Keratinocyte (primary cell): ENCODE measurements around the gene PDE10A. TPM values are rescaled to one million over a fixed set of nuclear protein-coding genes. Genes with fewer than 3 reads are reported as not detected.

Source experiments
- DNase-seq: peaks from one replicate; pipeline ENCODE4 v3.0.0-alpha.2; 2011; ENCODE audit warnings: low read depth, missing footprints, low spot score
- FAIRE-seq: peaks from 2 replicates; lab custom pipeline; 2011; peaks lifted over from hg19 to GRCh38; lab: Jason Lieb, UNC
- H2AFZ ChIP-seq: 2 replicates; pipeline ENCODE4 v1.6.0; 2012; ENCODE audit warnings: low read length, control low read depth, inconsistent platforms; ENCODE audit not compliant: control insufficient read depth
- H3K27ac ChIP-seq: 2 replicates; pipeline ENCODE4 v1.5.1; 2011; ENCODE audit warnings: low read length; ENCODE audit not compliant: control insufficient read depth, insufficient read depth
- H3K27me3 ChIP-seq: 3 replicates; pipeline ENCODE4 v1.6.0; 2011; ENCODE audit warnings: low read length; ENCODE audit not compliant: control insufficient read depth, insufficient read depth; ENCODE audit errors: extremely low read depth
- H3K36me3 ChIP-seq, 2 experiments: 2 replicates in 1 of 2; 3 replicates in 1 of 2; pipeline ENCODE4 v1.5.1; 2011; ENCODE audit warnings: low read length in 2 of 2, mild to moderate bottlenecking in 1 of 2; ENCODE audit not compliant: control insufficient read depth in 2 of 2, insufficient read depth in 2 of 2; ENCODE audit errors: extremely low read depth in 1 of 2
- H3K4me1 ChIP-seq: 3 replicates; pipeline ENCODE4 v1.5.1; 2011; ENCODE audit warnings: low read length; ENCODE audit not compliant: control insufficient read depth, insufficient read depth; ENCODE audit errors: extremely low read depth
- H3K4me2 ChIP-seq: 3 replicates; pipeline ENCODE4 v1.6.0; 2011; ENCODE audit warnings: low read depth, low read length; ENCODE audit not compliant: control insufficient read depth, insufficient read depth; ENCODE audit errors: extremely low read depth
- H3K4me3 ChIP-seq, 3 experiments: fragments of 200-600 bp in 1 of 3; sonication (generic) in 1 of 3; 2 replicates in 2 of 3; 3 replicates in 1 of 3; pipeline ENCODE4 v1.5.1; 2011 to 2016; ENCODE audit warnings: low read length in 3 of 3, mild to moderate bottlenecking in 3 of 3, control low read depth in 2 of 3, inconsistent platforms in 1 of 3, low read depth in 1 of 3, mixed read lengths in 1 of 3, mixed run types in 1 of 3, moderate library complexity in 1 of 3; ENCODE audit not compliant: control insufficient read depth in 2 of 3, insufficient read depth in 2 of 3; ENCODE audit errors: extremely low read depth in 1 of 3
- H3K79me2 ChIP-seq: 2 replicates; pipeline ENCODE4 v1.6.0; 2012; ENCODE audit warnings: low read length; ENCODE audit not compliant: control insufficient read depth, insufficient read depth
- H3K9ac ChIP-seq: 3 replicates; pipeline ENCODE4 v1.6.0; 2011; ENCODE audit warnings: low read length; ENCODE audit not compliant: control insufficient read depth, insufficient read depth; ENCODE audit errors: extremely low read depth
- H3K9me1 ChIP-seq: 3 replicates; pipeline ENCODE4 v1.6.0; 2011; ENCODE audit warnings: low read length; ENCODE audit not compliant: control insufficient read depth, insufficient read depth; ENCODE audit errors: extremely low read depth
- H3K9me3 ChIP-seq: 2 replicates; pipeline ENCODE4 v1.5.1; 2012; ENCODE audit warnings: low read depth, low read length; ENCODE audit not compliant: control insufficient read depth
- H4K20me1 ChIP-seq: 3 replicates; pipeline ENCODE4 v1.6.0; 2011; ENCODE audit warnings: low read length; ENCODE audit not compliant: control insufficient read depth, insufficient read depth; ENCODE audit errors: extremely low read depth
- EZH2 ChIP-seq: IDR thresholded peaks from one replicate; pipeline ENCODE4 v1.6.1; 2012; ENCODE audit warnings: inconsistent platforms, mild to moderate bottlenecking, low read length, moderate library complexity
- dilution Hi-C: fragments of 300-500 bp; cut with MboI; formaldehyde crosslinking; loops from one replicate; pipeline ENCODE4 v1.7.0; 2020; ENCODE audit warnings: low sequenced_read_pairs; ENCODE audit not compliant: extremely low pct_ligation_motif_present
- polyA plus RNA-seq, 5 experiments: library from polyadenylated mRNA; depleted of rRNA in 3 of 5; stranded (reverse) in 3 of 5; stranded (forward) in 1 of 5; unstranded in 1 of 5; fragments of >200 nt; gene quantifications; 1 replicate in 1 of 5; 2 replicates in 3 of 5; 3 replicates in 1 of 5; pipeline versions ENCODE4 v1.2.1 to v1.2.3, GENCODE V29; 2011 to 2012; ENCODE audit warnings: missing spikeins in 2 of 5, low read depth in 1 of 5, low replicate concordance in 1 of 5
- TF ChIP-seq, protein P1 (sequence below), 3 experiments: IDR thresholded peaks in 1 of 3; conservative IDR thresholded peaks in 1 of 3; optimal IDR thresholded peaks in 1 of 3; 2 replicates in 2 of 3; 3 replicates in 1 of 3; pipeline versions ENCODE3 to v1.5.1; 2011; ENCODE audit warnings: low read length in 3 of 3, mild to moderate bottlenecking in 3 of 3, moderate library complexity in 2 of 3, control low read depth in 1 of 3, inconsistent platforms in 1 of 3; ENCODE audit not compliant: insufficient read depth in 2 of 3; ENCODE audit errors: extremely low read depth in 1 of 3

Gene PDE10A
- polyA plus RNA-seq, 1 donor (not counting 4 experiments of a cell fraction or from before 2014, with no cell fraction given) = not detected

- H3K36me3 ChIP-seq = no peaks in the 10 kb centered on the region
- no peak overlapping the region for H2AFZ ChIP-seq
- H3K9me3 ChIP-seq = no peaks in the 10 kb centered on the region
- peaks cover 50% of the 10 kb centered on the region for H3K27me3 ChIP-seq
- no peaks in the 10 kb centered on the region for H3K4me1 ChIP-seq
- no peak overlapping the region for H3K4me2 ChIP-seq
- dilution Hi-C loops = no loop called here
- DNase-seq (no peak), FAIRE-seq (no peak)
- no peaks in the 10 kb centered on the region for H3K9me1 ChIP-seq
- peak; percentile 50 for TF ChIP-seq EZH2
- TF ChIP-seq, protein P1, sequence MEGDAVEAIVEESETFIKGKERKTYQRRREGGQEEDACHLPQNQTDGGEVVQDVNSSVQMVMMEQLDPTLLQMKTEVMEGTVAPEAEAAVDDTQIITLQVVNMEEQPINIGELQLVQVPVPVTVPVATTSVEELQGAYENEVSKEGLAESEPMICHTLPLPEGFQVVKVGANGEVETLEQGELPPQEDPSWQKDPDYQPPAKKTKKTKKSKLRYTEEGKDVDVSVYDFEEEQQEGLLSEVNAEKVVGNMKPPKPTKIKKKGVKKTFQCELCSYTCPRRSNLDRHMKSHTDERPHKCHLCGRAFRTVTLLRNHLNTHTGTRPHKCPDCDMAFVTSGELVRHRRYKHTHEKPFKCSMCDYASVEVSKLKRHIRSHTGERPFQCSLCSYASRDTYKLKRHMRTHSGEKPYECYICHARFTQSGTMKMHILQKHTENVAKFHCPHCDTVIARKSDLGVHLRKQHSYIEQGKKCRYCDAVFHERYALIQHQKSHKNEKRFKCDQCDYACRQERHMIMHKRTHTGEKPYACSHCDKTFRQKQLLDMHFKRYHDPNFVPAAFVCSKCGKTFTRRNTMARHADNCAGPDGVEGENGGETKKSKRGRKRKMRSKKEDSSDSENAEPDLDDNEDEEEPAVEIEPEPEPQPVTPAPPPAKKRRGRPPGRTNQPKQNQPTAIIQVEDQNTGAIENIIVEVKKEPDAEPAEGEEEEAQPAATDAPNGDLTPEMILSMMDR (optimal IDR thresholded peaks at IDR 0.05 in 1 of 3, IDR thresholded peaks at IDR 0.05 in 1 of 3, conservative IDR thresholded peaks at IDR 0.05 in 1 of 3; ENCODE audit: extremely low read depth in 1 of 3, insufficient read depth in 2 of 3, low read length in 3 of 3) = no peak
- H3K4me3 ChIP-seq = no peak overlapping the region
- H3K79me2 ChIP-seq = no peaks in the 10 kb centered on the region
- H4K20me1 ChIP-seq = no peaks in the 10 kb centered on the region
- no peak overlapping the region for H3K9ac ChIP-seq
- H3K27ac ChIP-seq = no peak overlapping the region
Measured at GRCh38 chr6:165659945-165660856, 2.8 kb downstream of the PDE10A start.

DNA sequence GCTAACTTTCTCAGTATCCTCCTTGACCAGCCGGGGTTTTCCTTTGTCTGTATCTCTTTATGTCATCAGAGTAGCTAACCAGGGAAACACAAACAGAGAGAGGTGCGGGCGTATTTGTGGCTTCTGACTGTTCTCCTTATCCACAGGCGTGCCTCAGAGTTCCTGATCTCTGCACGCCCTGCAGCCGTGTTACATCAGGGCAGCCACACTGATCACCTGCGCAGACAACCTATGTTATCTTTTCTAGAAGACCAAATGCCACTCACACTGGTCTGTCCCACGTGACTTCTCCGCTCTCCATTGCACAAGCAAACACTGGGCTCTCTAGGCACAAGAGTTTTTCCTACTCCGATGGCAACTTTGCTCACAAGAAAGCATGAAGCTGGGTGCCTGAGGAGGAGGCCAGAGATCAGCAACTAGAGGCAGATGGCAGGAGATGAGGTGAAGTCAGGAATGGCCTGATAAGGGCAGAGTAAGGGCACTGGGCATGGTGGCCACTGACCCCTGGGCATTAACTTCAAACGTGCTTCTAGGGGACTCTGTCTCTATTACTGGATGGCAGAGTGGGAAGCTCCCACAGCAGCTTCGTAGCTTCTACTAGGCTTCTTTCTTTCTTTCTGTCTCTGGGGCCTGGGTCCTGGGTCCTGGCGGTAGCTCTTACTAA, 4.5 kb downstream of the PDE10A start:
- TF ChIP-seq EZH2 = no peak
- TF ChIP-seq, protein P1 (optimal IDR thresholded peaks at IDR 0.05 in 1 of 3, IDR thresholded peaks at IDR 0.05 in 1 of 3, conservative IDR thresholded peaks at IDR 0.05 in 1 of 3; ENCODE audit: extremely low read depth in 1 of 3, insufficient read depth in 2 of 3, low read length in 3 of 3) = no peak
- Histone ChIP-seq H3K9ac (no peak overlapping the region), H3K36me3 (no peaks in the 10 kb centered on the region), H2AFZ (no peak overlapping the region), H3K4me2 (no peak overlapping the region), H3K4me1 (no peaks in the 10 kb centered on the region), H3K27me3 (peaks cover 34% of the 10 kb centered on the region), H4K20me1 (no peaks in the 10 kb centered on the region), H3K27ac (no peak overlapping the region), H3K79me2 (no peaks in the 10 kb centered on the region), H3K9me3 (no peaks in the 10 kb centered on the region), H3K4me3 (no peak overlapping the region), H3K9me1 (no peaks in the 10 kb centered on the region)
- DNase-seq (no peak), FAIRE-seq (no peak)
- dilution Hi-C loops = no loop called here
